ENCODE data around the gene TSPAN18. TPM values are rescaled to one million over a fixed set of nuclear protein-coding genes. Genes with fewer than 3 reads are reported as not detected.

TSPAN18 gene
- total and polyA plus RNA-seq, 2 of the 4 experiments (the other 2 are of a cell fraction), result 0.36 to 1.1 TPM

- H3K9me1 ChIP-seq (ENCODE audit: insufficient read depth, low read length), result no peaks in the 10 kb centered on the region
- no peak overlapping the region for H2AFZ ChIP-seq (replicated peaks; ENCODE audit: low read length, poor library complexity)
- no peak for TF ChIP-seq NFE2L2 (IDR thresholded peaks at IDR 0.05; ENCODE audit: low read depth, low read length)
- no peak for TF ChIP-seq RCOR1 (IDR thresholded peaks at IDR 0.05; ENCODE audit: insufficient replicate concordance, low read length)
- TF ChIP-seq, protein P1, sequence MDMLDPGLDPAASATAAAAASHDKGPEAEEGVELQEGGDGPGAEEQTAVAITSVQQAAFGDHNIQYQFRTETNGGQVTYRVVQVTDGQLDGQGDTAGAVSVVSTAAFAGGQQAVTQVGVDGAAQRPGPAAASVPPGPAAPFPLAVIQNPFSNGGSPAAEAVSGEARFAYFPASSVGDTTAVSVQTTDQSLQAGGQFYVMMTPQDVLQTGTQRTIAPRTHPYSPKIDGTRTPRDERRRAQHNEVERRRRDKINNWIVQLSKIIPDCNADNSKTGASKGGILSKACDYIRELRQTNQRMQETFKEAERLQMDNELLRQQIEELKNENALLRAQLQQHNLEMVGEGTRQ (IDR thresholded peaks at IDR 0.05; ENCODE audit: low read depth, low read length), result no peak
- TF ChIP-seq RFX5 (IDR thresholded peaks at IDR 0.05; ENCODE audit: low read depth, low read length), result no peak
- TF ChIP-seq FOS (IDR thresholded peaks at IDR 0.05; ENCODE audit: low read depth, low read length), result no peak
- no peak for TF ChIP-seq MAZ (IDR thresholded peaks at IDR 0.05; ENCODE audit: borderline replicate concordance, low read depth, low read length)
- TF ChIP-seq ELK1 (IDR thresholded peaks at IDR 0.05; ENCODE audit: borderline replicate concordance, low read depth, low read length), result no peak
- TF ChIP-seq SMC3 (IDR thresholded peaks at IDR 0.05; ENCODE audit: low read depth, low read length), result no peak
- TF ChIP-seq BHLHE40 (IDR thresholded peaks at IDR 0.05; ENCODE audit: low read depth, low read length), result no peak
- no peak for TF ChIP-seq POLR2A (IDR thresholded peaks at IDR 0.05; ENCODE audit: low read depth, low read length)
- no peak for TF ChIP-seq CHD1 (IDR thresholded peaks at IDR 0.05; ENCODE audit: low read depth, low read length)
- TF ChIP-seq RAD21 (IDR thresholded peaks at IDR 0.05; ENCODE audit: low read length), result no peak
- no peak for TF ChIP-seq MXI1 (IDR thresholded peaks at IDR 0.05; ENCODE audit: borderline replicate concordance, low read depth, low read length)
- TF ChIP-seq MAFK (IDR thresholded peaks at IDR 0.05; ENCODE audit: low read depth, low read length), result no peak
- no peak for TF ChIP-seq CEBPB (IDR thresholded peaks at IDR 0.05; ENCODE audit: low read depth, low read length)
- DNase-seq (no peak), ATAC-seq (ENCODE audit: low read depth) (no peak)
- BruUV-seq (replicated peaks), result no TSS peak
- no peak overlapping the region for H3K27ac ChIP-seq (ENCODE audit: insufficient read depth, low read length)
- ChIA-PET CTCF (interaction anchor here (1.1 kb wide), 1 partner anchor 179 kb away, joined by 3 read pairs; no protein-coding TSS in a partner anchor), POLR2A (ENCODE audit: unreplicated experiment) (no interaction called here)
- no peak overlapping the region for H2BK120ac ChIP-seq (ENCODE audit: low read depth, low read length)
- peaks cover 24% of the 10 kb centered on the region for H3K27me3 ChIP-seq (ENCODE audit: control insufficient read depth, insufficient read depth, low read length)
- H4K5ac ChIP-seq (ENCODE audit: low read depth, low read length), result no peak overlapping the region
- no peak overlapping the region for H3K4me2 ChIP-seq (ENCODE audit: low read depth, low read length)
- no peaks in the 10 kb centered on the region for H3K36me3 ChIP-seq (ENCODE audit: control insufficient read depth, insufficient read depth, low read length)
- H3K9me3 ChIP-seq (ENCODE audit: control insufficient read depth, insufficient read depth, low read length), result no peaks in the 10 kb centered on the region
- no peaks in the 10 kb centered on the region for H3K79me1 ChIP-seq (ENCODE audit: low read depth in 1 of 2, low read length in 2 of 2)
- H3K4ac ChIP-seq (ENCODE audit: low read depth, low read length), result no peak overlapping the region
- H3K4me3 ChIP-seq (ENCODE audit: insufficient read depth, low read depth, low read length), result no peak overlapping the region
- no peak overlapping the region for H3K56ac ChIP-seq (ENCODE audit: extremely low read depth, insufficient read depth, low read length)
- H2AK5ac ChIP-seq (ENCODE audit: low read depth, low read length), result no peak overlapping the region
- intact Hi-C loops (cut with micrococcal nuclease), result no loop called here
- no peak overlapping the region for H3K23ac ChIP-seq (ENCODE audit: low read depth, low read length)
- H4K20me1 ChIP-seq (ENCODE audit: insufficient read depth, low read length), result no peaks in the 10 kb centered on the region
- H2BK20ac ChIP-seq (ENCODE audit: low read depth, low read length), result no peak overlapping the region
- H3K14ac ChIP-seq (replicated peaks; ENCODE audit: low read depth, low read length), result no peak overlapping the region
- H4K91ac ChIP-seq (ENCODE audit: insufficient read depth, low read depth, low read length), result no peak overlapping the region
- H2AK9ac ChIP-seq (replicated peaks; ENCODE audit: low read depth, low read length, poor library complexity), result no peak overlapping the region
- dilution Hi-C loops (cut with HindIII; ENCODE audit: low sequenced_read_pairs, unreplicated experiment), result no loop called here
- H3K4me1 ChIP-seq (ENCODE audit: control insufficient read depth, insufficient read depth, low read length), result no peaks in the 10 kb centered on the region
- in situ Hi-C loops (cut with MboI; ENCODE audit: low sequenced_read_pairs), result loop anchor here (25.0 kb wide), 1 partner anchor 812 kb away; no protein-coding TSS in a partner anchor
- H3K18ac ChIP-seq (ENCODE audit: low read depth, low read length), result no peak overlapping the region
- H2BK15ac ChIP-seq (ENCODE audit: low read depth, low read length), result no peak overlapping the region
- no peak overlapping the region for H2BK5ac ChIP-seq (ENCODE audit: low read depth, low read length, poor library complexity, severe bottlenecking)
- 40% methylated on average over 2 of the region's 3 CpGs; no CpG with 5 or more reads in 1 of the 2 experiments for WGBS, 2 experiments (ENCODE audit: extremely low coverage in 2 of 2, insufficient read length in 1 of 2)
- H3K9ac ChIP-seq (ENCODE audit: low read depth, low read length), result no peak overlapping the region
- H4K8ac ChIP-seq (ENCODE audit: low read depth in 2 of 2, low read length in 2 of 2), result no peak overlapping the region
Observed at GRCh38 chr11:44923806-44924205, 197.0 kb downstream of the TSPAN18 start.

Measured in IMR-90 (cell line).